Activated T-helper 1 cell treated with anti-CD3 and anti-CD28 coated beads, Interleukin-2, amount 50 U/mL, for 16 hours (primary cell): ENCODE data around the gene PRDX3.
"Not testable (repeated sequence)": the region's sequence is repeated elsewhere in the genome, so short reads cannot be mapped to it uniquely, and the experiment has no call there.

Experiments used
- DNase-seq, 2 donors: peaks; one replicate each; pipeline ENCODE4 v3.0.0-alpha.2; 2020; ENCODE audit warnings: low read depth in 1 of 2, low spot score in 1 of 2

Gene PRDX3

GRCh38 chr10:119165171-119166117, 13.2 kb downstream of the PRDX3 start, which contains the start of gene SFXN4:
Gene SFXN4, minus strand, starts transcription at chr10:119165714. Its CDS starts 67 bp downstream, at chr10:119165647.
- DNase-seq, result peak; percentile 52 to 75

GRCh38 chr10:119162452-119163092, 16.0 kb downstream of the PRDX3 start:
- DNase-seq, result no peak

GRCh38 chr10:119161680-119162451, 16.7 kb downstream of the PRDX3 start:
- no peak for DNase-seq

- no peak for DNase-seq
Measured at GRCh38 chr10:119159332-119159731, 19.3 kb downstream of the PRDX3 start.

GRCh38 chr10:119153661-119154060, 25.0 kb downstream of the PRDX3 start:
- DNase-seq, result no peak

GRCh38 chr10:119153041-119153440, 25.6 kb downstream of the PRDX3 start:
- no peak for DNase-seq

- DNase-seq, result not testable (repeated sequence)
Measured at GRCh38 chr10:119151601-119152000, 27.0 kb downstream of the PRDX3 start.

- DNase-seq, result no peak
Measured at GRCh38 chr10:119149729-119150128, 28.9 kb downstream of the PRDX3 start.

GRCh38 chr10:119149157-119149556, 29.5 kb downstream of the PRDX3 start:
- no peak for DNase-seq

- DNase-seq, result no peak
Measured at GRCh38 chr10:119143657-119144056, 35.0 kb downstream of the PRDX3 start.

- no peak for DNase-seq
Measured at GRCh38 chr10:119140603-119141245, 37.9 kb downstream of the PRDX3 start.

GRCh38 chr10:119139464-119140067, 39.0 kb downstream of the PRDX3 start:
- peak; percentile 10 to 19 for DNase-seq

GRCh38 chr10:119138346-119139306, 40.0 kb downstream of the PRDX3 start:
- no peak for DNase-seq

- DNase-seq, result not testable (repeated sequence)
Measured at GRCh38 chr10:119137878-119138277, 40.7 kb downstream of the PRDX3 start.

GRCh38 chr10:119136084-119136483, 42.5 kb downstream of the PRDX3 start:
- DNase-seq, result no peak

- no peak for DNase-seq
Measured at GRCh38 chr10:119135513-119135881, 43.1 kb downstream of the PRDX3 start.

GRCh38 chr10:119133949-119134348, 44.7 kb downstream of the PRDX3 start:
- no peak for DNase-seq

- DNase-seq, result no peak
Measured at GRCh38 chr10:119132521-119133345, 45.9 kb downstream of the PRDX3 start.
